HEK293 (cell line): ENCODE measurements around the gene RAB20.

Experiments
- CTCF ChIA-PET: fragments of 350-600 bp; formaldehyde crosslinking; extraction: SDS; loops from one replicate; lab custom pipeline; 2021; ENCODE audit warnings: antibody characterized with exemption; lab: Yijun Ruan, JAX
- POLR2A ChIA-PET: fragments of 300-600 bp; formaldehyde crosslinking; extraction: SDS; loops from one replicate; lab custom pipeline; 2020; ENCODE audit warnings: antibody characterized with exemption, inconsistent platforms; lab: Yijun Ruan, JAX
- H3K27ac ChIP-seq: fragments of 200-500 bp; sonication (Bioruptor generic); 2 replicates; pipeline ENCODE4 v1.5.1; 2014; ENCODE audit warnings: low read depth, low read length, control low read depth, inconsistent platforms; ENCODE audit errors: extremely low read depth
- H3K36me3 ChIP-seq, 2 experiments: fragments of 200-500 bp in 1 of 2; sonication (Bioruptor generic) in 1 of 2; 1 replicate in 1 of 2; 2 replicates in 1 of 2; pipeline ENCODE4 v1.5.1; 2014 to 2017; ENCODE audit warnings: inconsistent platforms in 2 of 2, low read length in 2 of 2; ENCODE audit not compliant: control insufficient read depth in 2 of 2, insufficient read depth in 1 of 2
- H3K4me1 ChIP-seq: fragments of 200-500 bp; sonication (Bioruptor generic); 2 replicates; pipeline ENCODE4 v1.5.1; 2014; ENCODE audit warnings: mild to moderate bottlenecking, low read length, inconsistent platforms; ENCODE audit not compliant: control insufficient read depth, insufficient read depth
- H3K4me3 ChIP-seq: 2 replicates; pipeline ENCODE4 v1.5.1; 2011; ENCODE audit warnings: low read depth, mild to moderate bottlenecking, control low read depth, low read length, moderate library complexity
- H3K9me3 ChIP-seq: fragments of 200-500 bp; sonication (Bioruptor generic); 2 replicates; pipeline ENCODE4 v1.5.1; 2014; ENCODE audit warnings: low read depth, low read length, inconsistent platforms; ENCODE audit not compliant: control insufficient read depth, insufficient read depth
- FEZF1 ChIP-seq: fragments of 450-650 bp; formaldehyde crosslinking; IDR thresholded peaks from 2 replicates; pipeline ENCODE4 v1.5.1; 2016; ENCODE audit warnings: missing biosample characterization, missing genetic modification characterization
- KLF16 ChIP-seq: fragments of 450-650 bp; formaldehyde crosslinking; IDR thresholded peaks from 2 replicates; pipeline ENCODE4 v1.5.1; 2017; ENCODE audit warnings: missing biosample characterization, missing genetic modification characterization
- PRDM1 ChIP-seq: fragments of 450-650 bp; formaldehyde crosslinking; IDR thresholded peaks from 2 replicates; pipeline ENCODE4; 2016; ENCODE audit warnings: missing biosample characterization, missing genetic modification characterization
- SP7 ChIP-seq: fragments of 450-650 bp; formaldehyde crosslinking; IDR thresholded peaks from 2 replicates; pipeline ENCODE4 v1.5.1; 2016; ENCODE audit warnings: missing biosample characterization, missing genetic modification characterization
- TCF7L2 ChIP-seq: IDR thresholded peaks from 2 replicates; pipeline ENCODE4 v1.6.1; 2011; ENCODE audit warnings: low read depth, mild to moderate bottlenecking, inconsistent platforms, low read length, moderate library complexity, borderline replicate concordance
- ZFP69B ChIP-seq: fragments of 450-650 bp; formaldehyde crosslinking; IDR thresholded peaks from 2 replicates; pipeline ENCODE4 v1.5.1; 2016; ENCODE audit warnings: missing biosample characterization, missing genetic modification characterization
- ZNF10 ChIP-seq: fragments of 450-650 bp; formaldehyde crosslinking; IDR thresholded peaks from 2 replicates; pipeline ENCODE4 v1.5.1; 2017; ENCODE audit warnings: missing biosample characterization, missing genetic modification characterization
- ZNF112 ChIP-seq: fragments of 450-650 bp; formaldehyde crosslinking; IDR thresholded peaks from 2 replicates; pipeline ENCODE4 v1.5.0; 2017; ENCODE audit warnings: missing biosample characterization, missing genetic modification characterization
- ZNF121 ChIP-seq: fragments of 450-650 bp; formaldehyde crosslinking; IDR thresholded peaks from 2 replicates; pipeline ENCODE4 v1.5.1; 2016; ENCODE audit warnings: missing biosample characterization, missing genetic modification characterization
- ZNF155 ChIP-seq: fragments of 450-650 bp; formaldehyde crosslinking; IDR thresholded peaks from 2 replicates; pipeline ENCODE4 v1.5.1; 2016; ENCODE audit warnings: missing biosample characterization, missing genetic modification characterization
- ZNF23 ChIP-seq: fragments of 450-650 bp; formaldehyde crosslinking; IDR thresholded peaks from 2 replicates; pipeline ENCODE4 v1.5.1; 2016; ENCODE audit warnings: missing biosample characterization, missing genetic modification characterization, borderline replicate concordance
- ZNF311 ChIP-seq: fragments of 450-650 bp; formaldehyde crosslinking; IDR thresholded peaks from 2 replicates; pipeline ENCODE4 v1.5.1; 2017; ENCODE audit warnings: missing biosample characterization, missing genetic modification characterization, borderline replicate concordance
- ZNF324 ChIP-seq: fragments of 450-650 bp; formaldehyde crosslinking; IDR thresholded peaks from 2 replicates; pipeline ENCODE4 v1.5.1; 2016; ENCODE audit warnings: missing biosample characterization, missing genetic modification characterization
- ZNF354C ChIP-seq: fragments of 450-650 bp; formaldehyde crosslinking; IDR thresholded peaks from 2 replicates; pipeline ENCODE4 v1.5.1; 2016; ENCODE audit warnings: missing biosample characterization, missing genetic modification characterization, low read depth, borderline replicate concordance
- ZNF366 ChIP-seq: fragments of 450-650 bp; formaldehyde crosslinking; conservative IDR thresholded peaks from 2 replicates; pipeline ENCODE4 v1.5.1; 2016; ENCODE audit warnings: missing biosample characterization, missing genetic modification characterization
- ZNF394 ChIP-seq: fragments of 450-650 bp; formaldehyde crosslinking; IDR thresholded peaks from 2 replicates; pipeline ENCODE4 v1.5.1; 2016; ENCODE audit warnings: missing biosample characterization, missing genetic modification characterization, mild to moderate bottlenecking, moderate library complexity, borderline replicate concordance
- ZNF426 ChIP-seq: fragments of 450-650 bp; formaldehyde crosslinking; IDR thresholded peaks from 2 replicates; pipeline ENCODE4 v1.5.1; 2017; ENCODE audit warnings: missing biosample characterization, missing genetic modification characterization, mild to moderate bottlenecking, inconsistent platforms, moderate library complexity
- ZNF530 ChIP-seq: fragments of 450-650 bp; formaldehyde crosslinking; IDR thresholded peaks from 2 replicates; pipeline ENCODE4 v1.5.1; 2016; ENCODE audit warnings: low read depth, missing biosample characterization, missing genetic modification characterization
- ZNF549 ChIP-seq: fragments of 450-650 bp; IDR thresholded peaks from 2 replicates; pipeline ENCODE4 v1.5.1; 2018; ENCODE audit warnings: missing biosample characterization, missing genetic modification characterization, mild to moderate bottlenecking, inconsistent platforms, moderate library complexity
- ZNF610 ChIP-seq: fragments of 450-650 bp; formaldehyde crosslinking; IDR thresholded peaks from 2 replicates; pipeline ENCODE4 v1.5.1; 2016; ENCODE audit warnings: missing biosample characterization, missing genetic modification characterization, borderline replicate concordance
- ZNF629 ChIP-seq: fragments of 450-650 bp; formaldehyde crosslinking; IDR thresholded peaks from 2 replicates; pipeline ENCODE4 v1.5.1; 2017; ENCODE audit warnings: missing biosample characterization, missing genetic modification characterization
- ZNF792 ChIP-seq: fragments of 450-650 bp; formaldehyde crosslinking; IDR thresholded peaks from 2 replicates; pipeline ENCODE4 v1.5.1; 2016; ENCODE audit warnings: missing biosample characterization, missing genetic modification characterization
- ZNF837 ChIP-seq: fragments of 450-650 bp; formaldehyde crosslinking; IDR thresholded peaks from 2 replicates; pipeline ENCODE4 v1.5.1; 2016; ENCODE audit warnings: missing biosample characterization, missing genetic modification characterization
- TF ChIP-seq, protein P1 (sequence below): fragments of 450-650 bp; formaldehyde crosslinking; IDR thresholded peaks from 2 replicates; pipeline ENCODE4 v1.5.1; 2016; ENCODE audit warnings: missing biosample characterization, missing genetic modification characterization
- TF ChIP-seq, protein P2 (sequence below): fragments of 450-650 bp; formaldehyde crosslinking; IDR thresholded peaks from 2 replicates; pipeline ENCODE4 v1.5.1; 2017; ENCODE audit warnings: missing biosample characterization, mild to moderate bottlenecking, missing genetic modification characterization, moderate library complexity
- TF ChIP-seq, protein P3 (sequence below): fragments of 450-650 bp; formaldehyde crosslinking; IDR thresholded peaks from 2 replicates; pipeline ENCODE4 v1.5.1; 2016; ENCODE audit warnings: missing biosample characterization, missing genetic modification characterization
- TF ChIP-seq, protein P4 (sequence below): fragments of 450-650 bp; formaldehyde crosslinking; IDR thresholded peaks from 2 replicates; pipeline ENCODE4 v1.5.1; 2017; ENCODE audit warnings: missing biosample characterization, missing genetic modification characterization
- TF ChIP-seq, protein P5 (sequence below): fragments of 450-650 bp; formaldehyde crosslinking; IDR thresholded peaks from 2 replicates; pipeline ENCODE4 v1.5.1; 2016; ENCODE audit warnings: missing biosample characterization, missing genetic modification characterization
- TF ChIP-seq, protein P6 (sequence below): fragments of 450-650 bp; formaldehyde crosslinking; IDR thresholded peaks from 2 replicates; pipeline ENCODE4 v1.5.1; 2017; ENCODE audit warnings: missing biosample characterization, missing genetic modification characterization

The RAB20 gene

DNA sequence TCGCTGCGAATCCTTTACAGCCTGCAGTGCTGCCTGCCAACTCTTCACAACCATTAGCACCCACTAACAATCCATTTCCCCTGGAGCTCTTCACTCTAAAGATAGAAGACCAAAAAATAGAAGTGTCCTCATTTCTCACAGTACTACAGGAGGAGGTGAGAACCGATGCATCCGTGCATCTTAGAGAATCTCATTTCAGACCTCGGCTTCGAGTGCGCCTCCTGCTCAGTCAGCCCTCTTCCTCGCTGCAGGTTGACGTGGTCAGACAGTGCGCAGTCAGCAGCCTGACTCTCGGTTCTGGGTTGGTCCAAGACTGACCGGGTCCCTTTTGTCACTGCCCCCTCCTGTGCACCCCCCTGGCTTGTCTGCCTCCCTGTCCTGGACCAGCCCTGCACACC lies 85.3 kb downstream of the RAB20 start:
- ChIA-PET CTCF (no interaction called here), POLR2A (no interaction called here)
- no peak overlapping the region for H3K27ac ChIP-seq
- TF ChIP-seq ZNF23 (tag by site-specific recombination) (no peak), ZNF10 (tag by site-specific recombination) (no peak), ZNF121 (tag by site-specific recombination) (no peak), ZNF610 (tag by site-specific recombination) (no peak), ZNF324 (tag by site-specific recombination) (no peak), SP7 (no peak), ZNF366 (tag by site-specific recombination) (no peak)
- TF ChIP-seq, protein P1, sequence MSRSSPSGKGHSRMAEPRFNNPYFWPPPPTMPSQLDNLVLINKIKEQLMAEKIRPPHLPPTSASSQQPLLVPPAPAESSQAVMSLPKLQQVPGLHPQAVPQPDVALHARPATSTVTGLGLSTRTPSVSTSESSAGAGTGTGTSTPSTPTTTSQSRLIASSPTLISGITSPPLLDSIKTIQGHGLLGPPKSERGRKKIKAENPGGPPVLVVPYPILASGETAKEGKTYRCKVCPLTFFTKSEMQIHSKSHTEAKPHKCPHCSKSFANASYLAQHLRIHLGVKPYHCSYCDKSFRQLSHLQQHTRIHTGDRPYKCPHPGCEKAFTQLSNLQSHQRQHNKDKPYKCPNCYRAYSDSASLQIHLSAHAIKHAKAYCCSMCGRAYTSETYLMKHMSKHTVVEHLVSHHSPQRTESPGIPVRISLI (tag by site-specific recombination) = no peak
- TF ChIP-seq, protein P2, sequence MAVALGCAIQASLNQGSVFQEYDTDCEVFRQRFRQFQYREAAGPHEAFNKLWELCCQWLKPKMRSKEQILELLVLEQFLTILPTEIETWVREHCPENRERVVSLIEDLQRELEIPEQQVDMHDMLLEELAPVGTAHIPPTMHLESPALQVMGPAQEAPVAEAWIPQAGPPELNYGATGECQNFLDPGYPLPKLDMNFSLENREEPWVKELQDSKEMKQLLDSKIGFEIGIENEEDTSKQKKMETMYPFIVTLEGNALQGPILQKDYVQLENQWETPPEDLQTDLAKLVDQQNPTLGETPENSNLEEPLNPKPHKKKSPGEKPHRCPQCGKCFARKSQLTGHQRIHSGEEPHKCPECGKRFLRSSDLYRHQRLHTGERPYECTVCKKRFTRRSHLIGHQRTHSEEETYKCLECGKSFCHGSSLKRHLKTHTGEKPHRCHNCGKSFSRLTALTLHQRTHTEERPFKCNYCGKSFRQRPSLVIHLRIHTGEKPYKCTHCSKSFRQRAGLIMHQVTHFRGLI (tag by site-specific recombination) = no peak
- TF ChIP-seq, protein P3, sequence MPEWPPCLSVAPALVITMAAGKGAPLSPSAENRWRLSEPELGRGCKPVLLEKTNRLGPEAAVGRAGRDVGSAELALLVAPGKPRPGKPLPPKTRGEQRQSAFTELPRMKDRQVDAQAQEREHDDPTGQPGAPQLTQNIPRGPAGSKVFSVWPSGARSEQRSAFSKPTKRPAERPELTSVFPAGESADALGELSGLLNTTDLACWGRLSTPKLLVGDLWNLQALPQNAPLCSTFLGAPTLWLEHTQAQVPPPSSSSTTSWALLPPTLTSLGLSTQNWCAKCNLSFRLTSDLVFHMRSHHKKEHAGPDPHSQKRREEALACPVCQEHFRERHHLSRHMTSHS (tag by site-specific recombination) = no peak
- H3K4me1 ChIP-seq = no peaks in the 10 kb centered on the region
- H3K4me3 ChIP-seq = no peak overlapping the region
- peaks cover 0 to 25% of the 10 kb centered on the region in 2 experiments; a peak in 1 of 3 replicates for H3K36me3 ChIP-seq
- H3K9me3 ChIP-seq = no peaks in the 10 kb centered on the region

DNA sequence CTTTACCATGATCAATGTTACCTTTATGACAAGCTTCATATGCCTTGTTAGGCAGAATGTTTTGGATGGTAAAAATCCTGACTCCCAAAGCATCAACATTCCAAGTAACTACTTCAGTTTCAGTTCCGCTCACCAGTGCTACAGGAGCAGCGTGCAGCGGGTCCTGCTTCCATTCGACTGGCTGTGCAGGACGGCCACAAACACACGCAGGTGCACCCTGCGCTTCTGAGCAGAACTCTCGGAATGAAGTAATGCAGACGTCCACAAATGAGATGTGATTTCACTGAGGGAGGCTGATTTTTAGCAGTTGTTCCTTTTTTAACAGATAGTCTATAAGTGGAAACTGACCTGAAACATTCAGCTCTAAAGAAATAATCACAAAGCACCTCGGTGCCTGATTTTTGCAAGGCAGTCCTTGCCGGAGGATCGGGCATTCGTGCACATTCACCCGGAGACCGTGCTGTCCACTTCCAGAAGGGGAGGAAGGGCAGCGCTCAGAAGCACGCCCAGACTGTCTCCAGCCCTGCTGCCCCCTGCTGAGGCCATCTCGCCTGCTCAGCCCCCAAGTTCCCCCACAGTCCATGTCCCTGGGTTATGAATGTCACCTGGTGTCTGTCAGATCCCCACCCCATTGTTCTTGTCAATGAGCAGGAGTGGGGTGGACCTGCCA lies 85.8 kb downstream of the RAB20 start:
- H3K36me3 ChIP-seq = peaks cover 0 to 25% of the 10 kb centered on the region in 2 experiments; a peak in 1 of 3 replicates
- no peaks in the 10 kb centered on the region for H3K9me3 ChIP-seq
- CTCF ChIA-PET = no interaction called here
- H3K4me3 ChIP-seq = no peak overlapping the region
- POLR2A ChIA-PET = no interaction called here
- H3K27ac ChIP-seq = no peak overlapping the region
- H3K4me1 ChIP-seq = no peaks in the 10 kb centered on the region
- TF ChIP-seq TCF7L2 (no peak), ZNF311 (tag by site-specific recombination) (no peak), ZNF426 (tag by site-specific recombination) (no peak), ZNF549 (tag by site-specific recombination) (no peak), ZNF792 (tag by site-specific recombination) (no peak), ZNF394 (no peak), ZNF112 (tag by site-specific recombination) (no peak), FEZF1 (no peak), ZNF354C (tag by site-specific recombination) (no peak), ZNF837 (tag by site-specific recombination) (no peak), ZNF155 (tag by site-specific recombination) (no peak), ZFP69B (no peak), PRDM1 (tag by site-specific recombination) (no peak), ZNF530 (tag by site-specific recombination) (no peak), KLF16 (no peak), ZNF629 (tag by site-specific recombination) (no peak)
- TF ChIP-seq, protein P4, sequence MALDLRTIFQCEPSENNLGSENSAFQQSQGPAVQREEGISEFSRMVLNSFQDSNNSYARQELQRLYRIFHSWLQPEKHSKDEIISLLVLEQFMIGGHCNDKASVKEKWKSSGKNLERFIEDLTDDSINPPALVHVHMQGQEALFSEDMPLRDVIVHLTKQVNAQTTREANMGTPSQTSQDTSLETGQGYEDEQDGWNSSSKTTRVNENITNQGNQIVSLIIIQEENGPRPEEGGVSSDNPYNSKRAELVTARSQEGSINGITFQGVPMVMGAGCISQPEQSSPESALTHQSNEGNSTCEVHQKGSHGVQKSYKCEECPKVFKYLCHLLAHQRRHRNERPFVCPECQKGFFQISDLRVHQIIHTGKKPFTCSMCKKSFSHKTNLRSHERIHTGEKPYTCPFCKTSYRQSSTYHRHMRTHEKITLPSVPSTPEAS (tag by site-specific recombination) = no peak
- TF ChIP-seq, protein P5, sequence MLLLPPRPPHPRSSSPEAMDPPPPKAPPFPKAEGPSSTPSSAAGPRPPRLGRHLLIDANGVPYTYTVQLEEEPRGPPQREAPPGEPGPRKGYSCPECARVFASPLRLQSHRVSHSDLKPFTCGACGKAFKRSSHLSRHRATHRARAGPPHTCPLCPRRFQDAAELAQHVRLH (tag by site-specific recombination) = no peak
- TF ChIP-seq, protein P6, sequence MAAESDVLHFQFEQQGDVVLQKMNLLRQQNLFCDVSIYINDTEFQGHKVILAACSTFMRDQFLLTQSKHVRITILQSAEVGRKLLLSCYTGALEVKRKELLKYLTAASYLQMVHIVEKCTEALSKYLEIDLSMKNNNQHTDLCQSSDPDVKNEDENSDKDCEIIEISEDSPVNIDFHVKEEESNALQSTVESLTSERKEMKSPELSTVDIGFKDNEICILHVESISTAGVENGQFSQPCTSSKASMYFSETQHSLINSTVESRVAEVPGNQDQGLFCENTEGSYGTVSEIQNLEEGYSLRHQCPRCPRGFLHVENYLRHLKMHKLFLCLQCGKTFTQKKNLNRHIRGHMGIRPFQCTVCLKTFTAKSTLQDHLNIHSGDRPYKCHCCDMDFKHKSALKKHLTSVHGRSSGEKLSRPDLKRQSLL (tag by site-specific recombination) = no peak
